OCI-LY3 (cell line): ENCODE results near the gene GRAMD1A.

Source experiments
- H2AFZ ChIP-seq: fragments of 200-600, 300-600 bp; shearing (Covaris generic); 2 replicates; pipeline ENCODE4 v1.6.0; 2014; ENCODE audit warnings: antibody characterized with exemption, low read depth, low read length
- H3K27ac ChIP-seq: fragments of 200-600, 300-600 bp; sonication (generic); 2 replicates; pipeline ENCODE4 v1.5.1; 2014; ENCODE audit warnings: mild to moderate bottlenecking, low read length, moderate library complexity, mixed read lengths
- H3K27me3 ChIP-seq: fragments of 200-600, 300-600 bp; sonication (generic); 2 replicates; pipeline ENCODE4 v1.6.1; 2014; ENCODE audit warnings: low read depth, low read length, mixed read lengths
- H3K36me3 ChIP-seq: fragments of 200-600, 300-600 bp; sonication (generic); replicated peaks from 2 replicates; pipeline ENCODE3; 2014; ENCODE audit warnings: low read depth, low read length, mixed read lengths
- H3K4me1 ChIP-seq: fragments of 300-600, 200-600 bp; sonication (generic); 2 replicates; pipeline ENCODE4 v1.6.1; 2014; ENCODE audit warnings: low read length, mixed read lengths
- H3K4me2 ChIP-seq: fragments of 200-600, 300-600 bp; sonication (generic); 2 replicates; pipeline ENCODE4 v1.6.1; 2014; ENCODE audit warnings: low read length, mixed read lengths
- H3K4me3 ChIP-seq: fragments of 300-600, 200-600 bp; sonication (generic); 2 replicates; pipeline ENCODE4 v1.5.1; 2014; ENCODE audit warnings: antibody characterized with exemption, mild to moderate bottlenecking, low read length, moderate library complexity
- H3K79me2 ChIP-seq: fragments of 300-600, 200-600 bp; shearing (Covaris generic); 2 replicates; pipeline ENCODE4 v1.6.1; 2014; ENCODE audit warnings: mild to moderate bottlenecking, low read length, mixed read lengths
- H3K9ac ChIP-seq: fragments of 300-600, 200-600 bp; shearing (Covaris generic); 2 replicates; pipeline ENCODE4 v1.6.0; 2014; ENCODE audit warnings: mild to moderate bottlenecking, low read length, moderate library complexity
- H3K9me3 ChIP-seq: fragments of 200-600, 300-600 bp; shearing (Covaris generic); 2 replicates; pipeline ENCODE4 v1.6.1; 2014; ENCODE audit warnings: low read length, mixed read lengths; ENCODE audit not compliant: insufficient read depth
- H4K20me1 ChIP-seq: fragments of 200-600, 300-600 bp; sonication (generic); 2 replicates; pipeline ENCODE4 v1.6.1; 2016; ENCODE audit warnings: low read length, mixed read lengths; ENCODE audit not compliant: insufficient read depth
- CTCF ChIP-seq: fragments of 200-600, 300-600 bp; sonication (generic); IDR thresholded peaks from 2 replicates; pipeline ENCODE4 v1.5.1; 2014; ENCODE audit warnings: antibody characterized with exemption, low read length, low read depth
- EZH2phosphoT487 ChIP-seq: fragments of 200-600 bp; shearing (Covaris generic); IDR thresholded peaks from 2 replicates; pipeline ENCODE4 v1.6.1; 2018; ENCODE audit warnings: antibody characterized with exemption, mixed run types, low read depth

GRAMD1A gene

GRCh38 chr19:35068941-35069634, 69.0 kb downstream of the GRAMD1A start:
- Histone ChIP-seq H3K4me2 (0 out of 2 replicates have a peak overlapping the region, but pooled peaks have one; percentile 10), H3K36me3 (no peaks in the 10 kb centered on the region), H3K4me3 (no peak overlapping the region), H3K4me1 (peaks cover 11% of the 10 kb centered on the region), H4K20me1 (no peaks in the 10 kb centered on the region), H2AFZ (no peak overlapping the region), H3K27ac (no peak overlapping the region), H3K27me3 (peaks cover 19% of the 10 kb centered on the region), H3K79me2 (no peaks in the 10 kb centered on the region), H3K9me3 (no peaks in the 10 kb centered on the region), H3K9ac (no peak overlapping the region)
- TF ChIP-seq EZH2phosphoT487 (no peak), CTCF (no peak)

- H3K27ac ChIP-seq = no peak overlapping the region
- no peaks in the 10 kb centered on the region for H4K20me1 ChIP-seq
- H3K36me3 ChIP-seq = no peaks in the 10 kb centered on the region
- peak overlapping the region; percentile 10; the same call in 1 of the 2 replicates for H3K4me2 ChIP-seq
- no peaks in the 10 kb centered on the region for H3K9me3 ChIP-seq
- H3K27me3 ChIP-seq = peaks cover 19% of the 10 kb centered on the region
- TF ChIP-seq CTCF = no peak
- no peak for TF ChIP-seq EZH2phosphoT487
- no peak overlapping the region for H2AFZ ChIP-seq
- H3K4me1 ChIP-seq = peaks cover 11% of the 10 kb centered on the region
- no peak overlapping the region for H3K9ac ChIP-seq
- no peak overlapping the region for H3K4me3 ChIP-seq
- no peaks in the 10 kb centered on the region for H3K79me2 ChIP-seq
Measured at GRCh38 chr19:35069696-35070095, 69.6 kb downstream of the GRAMD1A start.

GRCh38 chr19:35070471-35070870, 70.3 kb downstream of the GRAMD1A start:
- Histone ChIP-seq H3K4me2 (no peak overlapping the region), H3K27me3 (peaks cover 19% of the 10 kb centered on the region), H3K36me3 (no peaks in the 10 kb centered on the region), H3K9me3 (no peaks in the 10 kb centered on the region), H3K79me2 (no peaks in the 10 kb centered on the region), H4K20me1 (no peaks in the 10 kb centered on the region), H3K27ac (no peak overlapping the region), H3K4me3 (no peak overlapping the region), H2AFZ (no peak overlapping the region), H3K9ac (no peak overlapping the region), H3K4me1 (peaks cover 11% of the 10 kb centered on the region)
- TF ChIP-seq EZH2phosphoT487 = no peak
- TF ChIP-seq CTCF = no peak

- Histone ChIP-seq H3K36me3 (no peaks in the 10 kb centered on the region), H3K27me3 (peaks cover 16% of the 10 kb centered on the region), H3K4me3 (no peak overlapping the region), H3K9ac (no peak overlapping the region), H3K4me2 (no peak overlapping the region), H4K20me1 (no peaks in the 10 kb centered on the region), H3K9me3 (no peaks in the 10 kb centered on the region), H3K79me2 (no peaks in the 10 kb centered on the region), H2AFZ (no peak overlapping the region), H3K27ac (no peak overlapping the region), H3K4me1 (peaks cover 8% of the 10 kb centered on the region)
- no peak for TF ChIP-seq EZH2phosphoT487
- no peak for TF ChIP-seq CTCF
Measured at GRCh38 chr19:35073516-35073915, 73.4 kb downstream of the GRAMD1A start.
